Smooth muscle cell of the pulmonary artery (primary cell): ENCODE data around the gene MAN1C1. TPM values are rescaled to one million over a fixed set of nuclear protein-coding genes. Genes with fewer than 3 reads are reported as not detected.

Experiments used
- total RNA-seq: library from RNA; depleted of rRNA; stranded (reverse); fragments of >200 nt; gene quantifications from 2 replicates; pipeline ENCODE4 v1.2.3, GENCODE V29; 2014

MAN1C1 gene
- total RNA-seq, result 5.8 and 13.4 TPM in 2 replicates

DNA sequence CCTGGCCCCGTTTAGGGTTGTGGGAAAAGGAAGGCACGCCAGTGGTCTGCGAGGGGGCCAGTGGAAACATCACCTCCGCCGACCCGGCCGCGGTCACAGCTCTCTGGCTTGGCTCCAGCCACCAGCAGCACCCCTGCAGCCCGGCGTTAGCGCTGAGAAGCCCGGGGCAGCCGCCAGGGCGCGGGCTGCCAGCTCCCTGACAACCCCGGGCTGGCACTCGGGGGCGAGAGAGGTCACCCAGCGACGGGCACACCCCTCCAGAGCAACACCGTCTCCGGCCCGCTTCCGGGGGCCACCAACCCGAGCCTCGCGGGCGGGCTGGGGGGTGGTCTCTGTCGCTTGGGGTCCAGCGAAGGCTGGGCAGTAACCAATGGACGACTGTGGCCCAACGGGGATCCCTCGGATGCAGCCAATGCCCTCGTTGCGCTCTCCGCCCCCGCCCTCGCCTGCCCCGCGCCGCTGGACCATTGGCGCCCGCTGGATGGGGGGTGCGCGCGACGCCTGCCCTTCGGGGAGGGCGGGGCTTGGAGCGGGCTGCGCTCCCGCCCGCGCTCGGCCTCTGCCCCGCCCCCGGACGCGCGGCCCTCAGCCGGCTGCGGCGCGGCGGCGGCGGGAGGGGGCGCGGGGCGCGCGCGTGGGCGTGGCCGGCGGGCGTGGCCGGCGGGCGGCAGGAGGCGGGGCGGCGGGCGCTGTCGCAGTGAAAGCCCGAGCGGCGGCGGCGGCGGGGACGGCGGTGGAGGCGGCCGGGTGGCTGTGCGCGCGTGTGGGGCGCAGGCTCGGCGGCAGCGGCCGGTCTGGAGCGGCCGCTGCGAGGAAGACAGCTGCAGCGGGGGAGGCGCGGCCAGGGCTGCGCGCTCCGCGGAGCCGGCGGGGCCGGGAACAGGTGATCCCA is at the start of gene MAN1C1:
Gene MAN1C1 (plus strand): TSS at position 697 of the 892 bp plus-strand sequence. CDS start 1,007 bp downstream, outside the sequence.

DNA sequence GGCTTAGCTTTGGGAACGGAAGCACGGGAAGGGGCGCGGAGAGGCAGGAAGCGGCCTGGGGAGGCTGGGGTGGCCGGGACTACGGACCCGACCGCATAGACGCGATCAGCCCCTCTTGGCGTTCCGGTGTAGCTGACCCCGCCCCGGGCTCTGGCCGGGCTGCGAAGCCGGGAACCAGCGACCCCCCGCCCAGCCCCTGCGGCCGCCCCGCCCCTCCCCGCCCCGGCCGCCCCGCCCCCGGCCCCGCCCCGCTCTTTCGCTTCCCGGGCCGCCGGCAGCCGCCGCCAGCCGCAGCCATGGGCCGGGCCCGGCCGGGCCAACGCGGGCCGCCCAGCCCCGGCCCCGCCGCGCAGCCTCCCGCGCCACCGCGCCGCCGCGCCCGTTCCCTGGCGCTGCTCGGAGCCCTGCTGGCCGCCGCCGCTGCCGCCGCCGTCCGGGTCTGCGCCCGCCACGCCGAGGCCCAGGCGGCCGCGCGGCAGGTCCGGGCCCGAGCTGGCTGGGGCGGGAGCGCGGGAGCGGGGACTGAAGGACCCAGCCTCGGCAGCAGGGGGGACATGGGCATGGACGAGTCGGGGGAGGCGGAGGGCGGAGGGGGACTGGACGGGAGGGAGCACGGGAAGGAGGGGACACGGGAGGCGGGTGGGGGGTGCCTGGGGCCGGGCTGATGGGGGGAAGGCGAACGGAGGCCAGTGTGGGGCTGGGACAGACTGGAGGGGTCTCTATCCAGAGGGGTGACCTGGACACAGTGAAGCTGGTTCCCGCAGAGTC is 183.5 kb downstream of the MAN1C1 start, which contains the start of gene SELENON:
Gene SELENON (plus strand): TSS at position 259 of the 768 bp plus-strand sequence. CDS start 38 bp downstream, at position 297.

DNA sequence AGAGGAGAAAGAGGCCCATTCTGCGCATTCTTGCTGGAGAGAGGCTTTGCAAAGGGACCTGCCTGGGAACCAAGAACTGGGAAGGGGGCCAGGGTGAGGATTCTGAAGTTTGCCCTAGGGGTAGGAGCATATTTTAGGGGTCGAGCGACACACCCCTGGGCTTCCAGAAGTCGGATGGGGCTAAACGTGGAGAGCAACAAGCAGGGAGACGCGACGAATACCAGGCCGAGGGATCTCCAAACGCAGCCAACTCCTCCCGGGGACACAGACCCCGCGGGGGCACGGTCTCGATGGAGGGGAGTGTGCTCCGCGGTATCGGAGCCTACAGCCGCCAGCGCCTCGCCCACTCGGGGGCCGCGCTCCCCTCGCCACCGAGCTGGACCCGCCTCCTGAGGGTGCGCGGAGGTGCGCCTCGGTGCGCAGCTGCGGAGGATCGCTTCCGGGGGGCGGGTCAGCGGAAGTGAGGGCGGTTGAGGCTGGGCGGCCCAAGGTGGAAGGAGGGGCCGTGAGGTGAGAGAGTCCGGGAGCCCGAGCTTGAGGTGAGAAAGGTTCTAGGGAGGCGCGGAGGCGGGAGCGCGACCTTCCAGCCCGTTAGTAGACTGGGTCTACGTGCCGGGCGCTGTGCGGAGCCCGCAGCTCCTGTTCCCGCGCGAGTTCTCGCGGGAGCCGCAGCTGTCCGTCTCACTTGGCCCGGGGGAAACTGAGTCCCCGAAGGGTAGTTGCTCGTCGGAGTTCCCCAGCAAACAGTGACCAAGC is 203.1 kb downstream of the MAN1C1 start, which contains the start of gene MTFR1L:
Gene MTFR1L (plus strand): TSS at position 464 of the 756 bp plus-strand sequence. CDS start 3,151 bp downstream, outside the sequence.

Other genes with a start within 250 kb of the MAN1C1 start
- gene RHCE, start 196.0 kb upstream of the MAN1C1 start, total RNA-seq, result 1.0 and 1.5 TPM in 2 replicates
- 13.1 and 13.9 TPM in 2 replicates for gene MACO1, start 185.9 kb upstream of the MAN1C1 start, total RNA-seq
- gene LDLRAP1, start 73.2 kb upstream of the MAN1C1 start, total RNA-seq, result 23.9 and 41.6 TPM in 2 replicates
- gene SELENON, start 183.4 kb downstream of the MAN1C1 start, total RNA-seq, result 52.6 and 63.2 TPM in 2 replicates
- gene MTFR1L, start 203.2 kb downstream of the MAN1C1 start, total RNA-seq, result 45.1 and 47.3 TPM in 2 replicates
- gene AUNIP, start 242.7 kb downstream of the MAN1C1 start, total RNA-seq, result 0.30 and 0.78 TPM in 2 replicates